Measurements from ENCODE around the gene TMEM163. TPM values are rescaled to one million over a fixed set of nuclear protein-coding genes. Genes with fewer than 3 reads are reported as not detected.
A peak's percentile ranks its signal among the peaks of the same experiment; 100 is the strongest.

Gene TMEM163
- total RNA-seq, 1 donor from 2014 or later: 0.18 TPM

DNA sequence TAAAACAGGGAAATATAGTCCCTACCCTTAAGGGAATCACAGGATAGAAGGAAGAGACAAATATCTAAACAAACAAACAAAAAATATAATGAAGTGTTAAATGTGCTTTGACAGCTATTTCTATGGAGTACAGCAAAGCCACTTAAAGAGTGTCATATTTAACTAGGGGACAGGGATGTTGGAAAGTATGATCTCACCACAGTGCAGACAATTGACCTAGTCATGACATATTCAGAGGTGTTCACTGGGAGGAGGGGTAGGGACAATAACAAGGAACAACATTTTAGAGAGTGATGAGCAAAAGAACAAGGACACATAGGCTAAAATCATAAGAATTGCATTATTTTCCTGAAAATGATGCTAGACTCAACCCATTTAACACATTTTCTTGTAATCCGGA is 107.5 kb downstream of the TMEM163 start:
- no peak for TF ChIP-seq EZH2 (IDR thresholded peaks at IDR 0.05; ENCODE audit: insufficient read depth, low read length)
- TF ChIP-seq, protein P1, sequence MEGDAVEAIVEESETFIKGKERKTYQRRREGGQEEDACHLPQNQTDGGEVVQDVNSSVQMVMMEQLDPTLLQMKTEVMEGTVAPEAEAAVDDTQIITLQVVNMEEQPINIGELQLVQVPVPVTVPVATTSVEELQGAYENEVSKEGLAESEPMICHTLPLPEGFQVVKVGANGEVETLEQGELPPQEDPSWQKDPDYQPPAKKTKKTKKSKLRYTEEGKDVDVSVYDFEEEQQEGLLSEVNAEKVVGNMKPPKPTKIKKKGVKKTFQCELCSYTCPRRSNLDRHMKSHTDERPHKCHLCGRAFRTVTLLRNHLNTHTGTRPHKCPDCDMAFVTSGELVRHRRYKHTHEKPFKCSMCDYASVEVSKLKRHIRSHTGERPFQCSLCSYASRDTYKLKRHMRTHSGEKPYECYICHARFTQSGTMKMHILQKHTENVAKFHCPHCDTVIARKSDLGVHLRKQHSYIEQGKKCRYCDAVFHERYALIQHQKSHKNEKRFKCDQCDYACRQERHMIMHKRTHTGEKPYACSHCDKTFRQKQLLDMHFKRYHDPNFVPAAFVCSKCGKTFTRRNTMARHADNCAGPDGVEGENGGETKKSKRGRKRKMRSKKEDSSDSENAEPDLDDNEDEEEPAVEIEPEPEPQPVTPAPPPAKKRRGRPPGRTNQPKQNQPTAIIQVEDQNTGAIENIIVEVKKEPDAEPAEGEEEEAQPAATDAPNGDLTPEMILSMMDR (IDR thresholded peaks at IDR 0.05; ENCODE audit: insufficient read depth, low read depth, low read length): no peak
- H3K27ac Mint-ChIP-seq (ENCODE audit: unreplicated experiment): no peak overlapping the region
- no peak for FAIRE-seq

DNA sequence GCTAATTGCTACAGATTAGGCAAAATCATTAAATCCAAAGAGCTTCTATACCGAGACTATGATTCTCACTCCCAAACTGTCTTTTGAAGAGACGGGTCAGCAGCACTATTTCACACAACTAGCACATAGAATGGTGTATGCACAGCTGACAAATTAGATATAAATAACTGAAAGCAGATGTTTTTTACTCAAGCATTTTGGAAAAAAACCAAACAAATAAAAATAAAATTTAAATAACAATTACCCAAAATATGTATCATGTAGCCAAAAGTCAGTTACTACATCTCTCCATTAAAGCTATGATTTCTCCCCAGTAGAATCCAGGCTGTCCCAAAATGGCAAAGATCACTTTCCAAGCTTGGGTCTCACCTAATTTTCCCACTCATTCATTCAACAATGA is 107.9 kb downstream of the TMEM163 start:
- DNase-seq (ENCODE audit: low read depth) (no peak), FAIRE-seq (no peak)
- Mint-ChIP-seq H3K4me3 (ENCODE audit: unreplicated experiment) (no peak overlapping the region), H3K9me3 (ENCODE audit: unreplicated experiment) (peaks cover 16% of the 10 kb centered on the region), H3K36me3 (ENCODE audit: low read depth, unreplicated experiment) (no peaks in the 10 kb centered on the region), H3K27ac (ENCODE audit: unreplicated experiment) (no peak overlapping the region), H3K4me1 (ENCODE audit: low read depth, unreplicated experiment) (no peaks in the 10 kb centered on the region), H3K27me3 (ENCODE audit: low read depth, unreplicated experiment) (peaks cover 10% of the 10 kb centered on the region)
- Histone ChIP-seq H3K4me3 (ENCODE audit: insufficient read depth, low read depth, low read length) (no peak overlapping the region), H4K20me1 (ENCODE audit: insufficient read depth, low read length) (no peaks in the 10 kb centered on the region), H3K4me1 (ENCODE audit: insufficient read depth, low read length) (no peaks in the 10 kb centered on the region), H3K27me3 (ENCODE audit: insufficient read depth, low read length) (no peaks in the 10 kb centered on the region), H3K79me2 (ENCODE audit: insufficient read depth, low read length) (no peaks in the 10 kb centered on the region), H2AFZ (ENCODE audit: low read depth, low read length) (no peak overlapping the region), H3K27ac (ENCODE audit: low read depth, low read length) (no peak overlapping the region), H3K36me3 (ENCODE audit: insufficient read depth, low read length) (no peaks in the 10 kb centered on the region), H3K4me2 (ENCODE audit: low read length) (no peak overlapping the region), H3K9ac (ENCODE audit: low read length) (no peak overlapping the region), H3K9me3 (ENCODE audit: insufficient read depth, low read depth, low read length) (no peaks in the 10 kb centered on the region)
- TF ChIP-seq, protein P1 (IDR thresholded peaks at IDR 0.05; ENCODE audit: insufficient read depth, low read depth, low read length): no peak
- no peak for TF ChIP-seq EZH2 (IDR thresholded peaks at IDR 0.05; ENCODE audit: insufficient read depth, low read length)

More for the DNA sequence above, 107.5 kb downstream of the TMEM163 start:
- Histone ChIP-seq H3K27me3 (ENCODE audit: insufficient read depth, low read length) (no peaks in the 10 kb centered on the region), H3K4me3 (ENCODE audit: insufficient read depth, low read depth, low read length) (no peak overlapping the region), H3K9me3 (ENCODE audit: insufficient read depth, low read depth, low read length) (no peaks in the 10 kb centered on the region), H3K79me2 (ENCODE audit: insufficient read depth, low read length) (no peaks in the 10 kb centered on the region), H3K4me1 (ENCODE audit: insufficient read depth, low read length) (no peaks in the 10 kb centered on the region), H3K4me2 (ENCODE audit: low read length) (no peak overlapping the region), H3K9ac (ENCODE audit: low read length) (no peak overlapping the region), H2AFZ (ENCODE audit: low read depth, low read length) (no peak overlapping the region), H3K36me3 (ENCODE audit: insufficient read depth, low read length) (no peaks in the 10 kb centered on the region), H3K27ac (ENCODE audit: low read depth, low read length) (no peak overlapping the region), H4K20me1 (ENCODE audit: insufficient read depth, low read length) (no peaks in the 10 kb centered on the region)
- no peak for DNase-seq (ENCODE audit: low read depth)
- Mint-ChIP-seq H3K9me3 (ENCODE audit: unreplicated experiment) (peaks cover 16% of the 10 kb centered on the region), H3K4me3 (ENCODE audit: unreplicated experiment) (no peak overlapping the region), H3K36me3 (ENCODE audit: low read depth, unreplicated experiment) (no peaks in the 10 kb centered on the region), H3K27me3 (ENCODE audit: low read depth, unreplicated experiment) (peaks cover 6% of the 10 kb centered on the region), H3K4me1 (ENCODE audit: low read depth, unreplicated experiment) (no peaks in the 10 kb centered on the region)

DNA sequence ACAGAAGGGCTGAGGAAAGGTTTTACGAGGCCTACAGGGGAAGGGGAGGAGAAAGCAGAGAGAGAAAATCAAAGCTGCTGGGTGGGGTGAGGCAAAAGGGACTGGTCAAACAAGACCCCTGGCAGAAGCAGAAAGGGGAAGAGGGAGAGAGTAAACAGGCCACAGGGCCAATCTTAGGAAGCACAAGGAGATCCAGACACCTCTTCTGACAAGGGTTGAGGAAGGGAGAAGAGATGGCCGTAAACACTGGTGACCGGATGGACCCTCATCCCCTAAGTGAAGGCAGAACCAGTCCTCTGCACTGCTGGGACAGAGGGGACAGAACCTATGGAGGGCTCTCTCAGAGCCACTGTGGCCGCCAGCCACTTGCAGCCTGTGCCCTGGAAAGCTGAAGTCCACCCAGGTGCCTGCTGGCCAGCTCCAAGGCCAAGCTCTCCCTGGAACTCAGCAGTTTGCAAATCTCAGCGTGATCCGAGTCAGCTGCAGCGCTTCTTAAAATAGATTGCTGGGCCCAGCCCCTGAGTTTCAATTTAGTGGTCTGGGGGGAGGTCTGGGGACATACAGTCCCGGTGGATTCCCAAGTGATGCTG is 108.8 kb downstream of the TMEM163 start:
- H3K4me1 Mint-ChIP-seq (ENCODE audit: low read depth, unreplicated experiment): no peaks in the 10 kb centered on the region
- no peaks in the 10 kb centered on the region for H3K36me3 Mint-ChIP-seq (ENCODE audit: low read depth, unreplicated experiment)

More for the DNA sequence above, 108.8 kb downstream of the TMEM163 start:
- Mint-ChIP-seq H3K4me3 (ENCODE audit: unreplicated experiment) (no peak overlapping the region), H3K27ac (ENCODE audit: unreplicated experiment) (peak overlapping the region; percentile 18), H3K9me3 (ENCODE audit: unreplicated experiment) (peaks cover 16% of the 10 kb centered on the region), H3K27me3 (ENCODE audit: low read depth, unreplicated experiment) (peaks cover 10% of the 10 kb centered on the region)
- Histone ChIP-seq H3K27me3 (ENCODE audit: insufficient read depth, low read length) (no peaks in the 10 kb centered on the region), H4K20me1 (ENCODE audit: insufficient read depth, low read length) (no peaks in the 10 kb centered on the region), H3K27ac (ENCODE audit: low read depth, low read length) (no peak overlapping the region), H3K4me3 (ENCODE audit: insufficient read depth, low read depth, low read length) (no peak overlapping the region), H3K4me1 (ENCODE audit: insufficient read depth, low read length) (no peaks in the 10 kb centered on the region), H3K9me3 (ENCODE audit: insufficient read depth, low read depth, low read length) (no peaks in the 10 kb centered on the region), H3K4me2 (ENCODE audit: low read length) (no peak overlapping the region), H3K36me3 (ENCODE audit: insufficient read depth, low read length) (no peaks in the 10 kb centered on the region), H2AFZ (ENCODE audit: low read depth, low read length) (no peak overlapping the region), H3K9ac (ENCODE audit: low read length) (no peak overlapping the region), H3K79me2 (ENCODE audit: insufficient read depth, low read length) (no peaks in the 10 kb centered on the region)
- FAIRE-seq (no peak), DNase-seq (ENCODE audit: low read depth) (no peak)
- no peak for TF ChIP-seq EZH2 (IDR thresholded peaks at IDR 0.05; ENCODE audit: insufficient read depth, low read length)

Data from astrocyte (in vitro differentiated cells and primary cell).